Transverse colon (tissue), 4 donors: ENCODE data around the gene RRH.

Source experiments
- POLR2A ChIP-seq: fragments of 450-650 bp; IDR thresholded peaks from one replicate; pipeline ENCODE4 v1.6.1; 2016; ENCODE audit warnings: antibody characterized with exemption, mild to moderate bottlenecking, moderate library complexity
- POLR2AphosphoS5 ChIP-seq, 3 donors: sonication (generic); formaldehyde crosslinking; IDR thresholded peaks; one replicate each; pipeline ENCODE4 v1.6.1; 2016; ENCODE audit warnings: antibody characterized with exemption in 3 of 3
- TF ChIP-seq, protein P1 (sequence below), 5 experiments: fragments of 200-600 bp in 3 of 5; fragments of 450-650 bp in 2 of 5; sonication (generic) in 3 of 5; IDR thresholded peaks; 1 replicate in 2 of 5; 2 replicates in 3 of 5; pipeline ENCODE4 v1.5.1; 2016 to 2017; ENCODE audit warnings: antibody characterized with exemption in 5 of 5, inconsistent platforms in 3 of 5, mild to moderate bottlenecking in 2 of 5, moderate library complexity in 1 of 5

GRCh38 chr4:109816082-109816442 lies 11.7 kb upstream of the RRH start:
- TF ChIP-seq, protein P1, sequence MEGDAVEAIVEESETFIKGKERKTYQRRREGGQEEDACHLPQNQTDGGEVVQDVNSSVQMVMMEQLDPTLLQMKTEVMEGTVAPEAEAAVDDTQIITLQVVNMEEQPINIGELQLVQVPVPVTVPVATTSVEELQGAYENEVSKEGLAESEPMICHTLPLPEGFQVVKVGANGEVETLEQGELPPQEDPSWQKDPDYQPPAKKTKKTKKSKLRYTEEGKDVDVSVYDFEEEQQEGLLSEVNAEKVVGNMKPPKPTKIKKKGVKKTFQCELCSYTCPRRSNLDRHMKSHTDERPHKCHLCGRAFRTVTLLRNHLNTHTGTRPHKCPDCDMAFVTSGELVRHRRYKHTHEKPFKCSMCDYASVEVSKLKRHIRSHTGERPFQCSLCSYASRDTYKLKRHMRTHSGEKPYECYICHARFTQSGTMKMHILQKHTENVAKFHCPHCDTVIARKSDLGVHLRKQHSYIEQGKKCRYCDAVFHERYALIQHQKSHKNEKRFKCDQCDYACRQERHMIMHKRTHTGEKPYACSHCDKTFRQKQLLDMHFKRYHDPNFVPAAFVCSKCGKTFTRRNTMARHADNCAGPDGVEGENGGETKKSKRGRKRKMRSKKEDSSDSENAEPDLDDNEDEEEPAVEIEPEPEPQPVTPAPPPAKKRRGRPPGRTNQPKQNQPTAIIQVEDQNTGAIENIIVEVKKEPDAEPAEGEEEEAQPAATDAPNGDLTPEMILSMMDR (IDR thresholded peaks at IDR 0.05) = no peak
- TF ChIP-seq POLR2AphosphoS5 (IDR thresholded peaks at IDR 0.05) (no peak), POLR2A (no peak)
